ENCODE data around the gene DEXI. TPM values are rescaled to one million over a fixed set of nuclear protein-coding genes. Genes with fewer than 3 reads are reported as not detected.

The DEXI gene
- 36.3 TPM for total RNA-seq
- long read RNA-seq, full-length matches to known transcripts = 52 of 59 reads
- long read RNA-seq, partial matches to known transcripts = 0 of 59 reads
- long read RNA-seq, other reads (novel, unspliced or antisense) = 7 of 59 reads

GRCh38 chr16:10942352-10943063 lies at the start of gene DEXI:
TSS of gene DEXI (minus strand) at chr16:10942468. CDS start at chr16:10942005, 463 bp downstream.
- Histone ChIP-seq H3K27ac (peak within 1 kb of the TSS; percentile 84), H3K27me3 (no peaks in the 10 kb centered on the region), H3K4me3 (peak within 1 kb of the TSS; percentile 70), H3K9me3 (no peaks in the 10 kb centered on the region), H3K4me1 (peaks cover 66% of the 10 kb centered on the region), H3K36me3 (no peaks in the 10 kb centered on the region)
- TF ChIP-seq, protein P1, sequence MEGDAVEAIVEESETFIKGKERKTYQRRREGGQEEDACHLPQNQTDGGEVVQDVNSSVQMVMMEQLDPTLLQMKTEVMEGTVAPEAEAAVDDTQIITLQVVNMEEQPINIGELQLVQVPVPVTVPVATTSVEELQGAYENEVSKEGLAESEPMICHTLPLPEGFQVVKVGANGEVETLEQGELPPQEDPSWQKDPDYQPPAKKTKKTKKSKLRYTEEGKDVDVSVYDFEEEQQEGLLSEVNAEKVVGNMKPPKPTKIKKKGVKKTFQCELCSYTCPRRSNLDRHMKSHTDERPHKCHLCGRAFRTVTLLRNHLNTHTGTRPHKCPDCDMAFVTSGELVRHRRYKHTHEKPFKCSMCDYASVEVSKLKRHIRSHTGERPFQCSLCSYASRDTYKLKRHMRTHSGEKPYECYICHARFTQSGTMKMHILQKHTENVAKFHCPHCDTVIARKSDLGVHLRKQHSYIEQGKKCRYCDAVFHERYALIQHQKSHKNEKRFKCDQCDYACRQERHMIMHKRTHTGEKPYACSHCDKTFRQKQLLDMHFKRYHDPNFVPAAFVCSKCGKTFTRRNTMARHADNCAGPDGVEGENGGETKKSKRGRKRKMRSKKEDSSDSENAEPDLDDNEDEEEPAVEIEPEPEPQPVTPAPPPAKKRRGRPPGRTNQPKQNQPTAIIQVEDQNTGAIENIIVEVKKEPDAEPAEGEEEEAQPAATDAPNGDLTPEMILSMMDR (IDR thresholded peaks at IDR 0.05) = peak; percentile 40
- DNase-seq (peak; percentile 98), ATAC-seq (peak; percentile 85)
- intact Hi-C loops (cut with DNase I) = no loop called here

DNA sequence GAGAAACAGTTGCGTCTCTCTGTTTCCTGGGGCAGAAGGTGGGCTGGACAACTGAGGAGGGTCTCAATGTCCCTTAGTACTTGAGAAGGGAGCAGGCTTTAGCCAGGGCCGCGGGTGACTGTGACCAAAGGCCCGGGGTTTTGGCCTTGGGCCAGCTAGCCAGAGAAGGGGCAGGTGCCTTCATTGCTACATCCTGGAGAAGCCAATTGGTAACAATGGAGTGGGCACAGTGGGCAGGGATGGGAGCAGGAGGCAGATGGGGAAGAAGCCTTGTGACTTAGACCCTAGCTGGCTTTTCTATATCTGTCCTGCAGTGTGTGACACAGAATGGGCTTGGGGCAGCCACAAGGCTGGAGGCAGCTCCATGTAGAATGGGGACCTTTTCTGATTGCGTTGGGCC lies 48.1 kb upstream of the DEXI start:
- DNase-seq (no peak), ATAC-seq (no peak)
- Histone ChIP-seq H3K27me3 (no peaks in the 10 kb centered on the region), H3K27ac (no peak overlapping the region), H3K36me3 (peaks cover 37% of the 10 kb centered on the region), H3K4me1 (no peaks in the 10 kb centered on the region), H3K9me3 (no peaks in the 10 kb centered on the region), H3K4me3 (no peak overlapping the region)
- TF ChIP-seq, protein P1 (IDR thresholded peaks at IDR 0.05) = no peak
- intact Hi-C loops (cut with DNase I) = no loop called here

DNA sequence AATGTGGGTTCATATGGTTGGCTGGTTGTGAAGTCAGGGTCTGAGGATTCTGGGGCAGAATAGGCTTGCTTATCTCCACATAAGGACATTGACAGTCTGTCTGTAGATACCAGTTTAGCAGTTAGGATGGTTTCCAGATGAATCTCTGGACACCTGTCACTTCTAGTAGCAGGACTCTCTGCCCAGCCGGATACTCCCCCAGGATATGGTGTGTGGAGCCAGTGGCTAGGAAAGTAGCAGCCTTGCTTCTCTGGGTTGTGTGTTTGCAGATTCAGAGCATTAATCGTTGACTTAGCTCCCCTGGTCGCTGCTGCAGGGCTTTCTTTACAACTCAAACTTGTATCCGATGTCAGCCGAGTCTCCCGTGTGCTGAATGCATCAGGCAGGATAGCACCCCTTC lies 47.3 kb upstream of the DEXI start:
- Histone ChIP-seq H3K4me3 (no peak overlapping the region), H3K4me1 (no peaks in the 10 kb centered on the region), H3K9me3 (no peaks in the 10 kb centered on the region), H3K36me3 (peaks cover 35% of the 10 kb centered on the region), H3K27ac (no peak overlapping the region), H3K27me3 (no peaks in the 10 kb centered on the region)
- intact Hi-C loops (cut with DNase I) = no loop called here
- TF ChIP-seq, protein P1 (IDR thresholded peaks at IDR 0.05) = no peak
- DNase-seq (no peak), ATAC-seq (no peak)

DNA sequence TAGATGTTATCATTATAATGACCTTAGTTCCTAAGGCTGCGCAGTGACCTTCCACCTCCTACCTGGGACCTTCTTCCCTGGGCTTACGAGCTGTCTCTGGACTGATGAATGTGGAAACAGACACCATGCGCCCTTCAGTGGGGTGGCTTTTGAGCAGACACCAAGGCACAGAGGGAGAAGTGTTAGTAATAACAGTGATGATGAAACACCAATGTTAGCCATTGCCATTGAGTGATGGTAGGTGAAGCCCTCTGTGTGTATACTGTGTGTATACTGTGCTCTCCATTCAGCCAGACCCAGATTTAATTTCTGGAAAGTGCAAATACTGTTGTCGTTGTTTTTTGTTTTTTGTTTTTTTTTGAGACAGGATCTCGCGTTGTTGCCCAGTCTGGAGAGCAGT lies 46.6 kb upstream of the DEXI start:
- Histone ChIP-seq H3K27me3 (no peaks in the 10 kb centered on the region), H3K9me3 (no peaks in the 10 kb centered on the region), H3K27ac (no peak overlapping the region), H3K36me3 (peaks cover 28% of the 10 kb centered on the region), H3K4me3 (no peak overlapping the region), H3K4me1 (no peaks in the 10 kb centered on the region)
- ATAC-seq (peak; percentile 7), DNase-seq (no peak)
- intact Hi-C loops (cut with DNase I) = no loop called here
- TF ChIP-seq, protein P1 (IDR thresholded peaks at IDR 0.05) = no peak

GRCh38 chr16:10988164-10988803 lies 46.0 kb upstream of the DEXI start:
- H3K4me3 ChIP-seq = no peak overlapping the region
- intact Hi-C loops (cut with DNase I) = no loop called here
- H3K36me3 ChIP-seq = peaks cover 31% of the 10 kb centered on the region
- no peaks in the 10 kb centered on the region for H3K4me1 ChIP-seq
- H3K27ac ChIP-seq = no peak overlapping the region
- no peaks in the 10 kb centered on the region for H3K27me3 ChIP-seq
- TF ChIP-seq, protein P1 (IDR thresholded peaks at IDR 0.05) = peak; percentile 51
- H3K9me3 ChIP-seq = no peaks in the 10 kb centered on the region
- peak; percentile 87 for ATAC-seq
- DNase-seq = no peak

All from upper lobe of right lung (tissue), 1 donor.